Activated T-cell treated with anti-CD3 and anti-CD28 coated beads for 48 hours (primary cell): ENCODE data around the gene OTOA.
"Not testable (repeated sequence)": the region's sequence is repeated elsewhere in the genome, so short reads cannot be mapped to it uniquely, and the experiment has no call there.

ENCODE experiments used
- DNase-seq: peaks from one replicate; pipeline ENCODE4 v3.0.0-alpha.2; 2020; ENCODE audit warnings: low read depth

The OTOA gene

GRCh38 chr16:21663889-21664647 is at the start of gene OTOA:
OTOA (plus strand) TSS chr16:21663968; CDS start chr16:21678515, 14,547 bp downstream.
- peak; percentile 14 for DNase-seq

GRCh38 chr16:21614896-21615295 is 48.9 kb upstream of the OTOA start:
- DNase-seq, result no peak

GRCh38 chr16:21617607-21618006 is 46.2 kb upstream of the OTOA start:
- no peak for DNase-seq

GRCh38 chr16:21618281-21618680 is 45.5 kb upstream of the OTOA start:
- DNase-seq, result no peak

GRCh38 chr16:21619765-21620425 is 43.9 kb upstream of the OTOA start:
- no peak for DNase-seq

- no peak for DNase-seq
Measured at GRCh38 chr16:21620592-21620991, 43.2 kb upstream of the OTOA start.

GRCh38 chr16:21622545-21622944 is 41.2 kb upstream of the OTOA start:
- DNase-seq, result no peak

GRCh38 chr16:21625026-21625425 is 38.7 kb upstream of the OTOA start:
- no peak for DNase-seq

- no peak for DNase-seq
Measured at GRCh38 chr16:21626659-21627277, 37.0 kb upstream of the OTOA start.

- DNase-seq, result no peak
Measured at GRCh38 chr16:21628121-21628726, 35.5 kb upstream of the OTOA start.

GRCh38 chr16:21628772-21629171 is 35.0 kb upstream of the OTOA start:
- DNase-seq, result no peak

- not testable (repeated sequence) for DNase-seq
Measured at GRCh38 chr16:21629616-21630539, 33.9 kb upstream of the OTOA start.

- DNase-seq, result not testable (repeated sequence)
Measured at GRCh38 chr16:21630866-21631265, 32.9 kb upstream of the OTOA start.

GRCh38 chr16:21631376-21631775 is 32.4 kb upstream of the OTOA start:
- not testable (repeated sequence) for DNase-seq

GRCh38 chr16:21631951-21632575 is 31.7 kb upstream of the OTOA start:
- not testable (repeated sequence) for DNase-seq

GRCh38 chr16:21634216-21634615 is 29.6 kb upstream of the OTOA start:
- no peak for DNase-seq

- DNase-seq, result not testable (repeated sequence)
Measured at GRCh38 chr16:21635694-21636093, 28.1 kb upstream of the OTOA start.

GRCh38 chr16:21637032-21637968 is 26.5 kb upstream of the OTOA start:
- DNase-seq, result no peak

GRCh38 chr16:21638573-21638975 is 25.2 kb upstream of the OTOA start:
- DNase-seq, result no peak

- no peak for DNase-seq
Measured at GRCh38 chr16:21639493-21639892, 24.3 kb upstream of the OTOA start.
